ENCODE measurements around the gene MND1.
"Not testable (repeated sequence)": the region's sequence is repeated elsewhere in the genome, so short reads cannot be mapped to it uniquely, and the experiment has no call there.

Gene MND1

GRCh38 chr4:153408932-153409331 lies 64.4 kb downstream of the MND1 start:
- no peak for DNase-seq

GRCh38 chr4:153409412-153409811 lies 64.9 kb downstream of the MND1 start:
- DNase-seq = no peak

DNA sequence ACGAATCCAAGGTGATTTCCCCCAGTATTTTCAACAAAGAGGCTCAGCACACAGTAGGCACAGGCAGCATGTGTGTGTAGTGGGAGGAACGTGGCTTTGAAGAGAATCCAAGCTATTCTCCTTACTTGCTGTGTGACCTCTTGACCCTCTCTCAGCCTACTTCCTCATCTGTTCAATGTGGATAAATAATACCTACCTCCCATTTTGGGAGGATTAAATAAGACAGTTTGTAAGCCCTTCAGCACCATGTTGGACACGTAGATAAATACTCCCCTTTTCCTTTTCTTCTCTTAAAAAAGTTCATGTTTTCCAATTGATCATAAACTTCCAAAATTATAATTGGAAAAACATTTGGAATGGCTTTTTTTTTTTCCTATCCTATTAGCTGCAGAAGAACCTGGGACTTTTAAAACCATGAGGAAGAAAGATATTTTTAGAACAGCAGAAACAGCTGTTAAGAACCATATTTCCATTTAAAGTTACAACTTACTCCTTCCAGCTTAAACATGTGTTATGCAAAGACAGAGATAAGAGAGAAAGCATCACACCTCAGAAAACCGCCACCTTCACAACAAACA lies 65.5 kb downstream of the MND1 start:
- DNase-seq = no peak

DNA sequence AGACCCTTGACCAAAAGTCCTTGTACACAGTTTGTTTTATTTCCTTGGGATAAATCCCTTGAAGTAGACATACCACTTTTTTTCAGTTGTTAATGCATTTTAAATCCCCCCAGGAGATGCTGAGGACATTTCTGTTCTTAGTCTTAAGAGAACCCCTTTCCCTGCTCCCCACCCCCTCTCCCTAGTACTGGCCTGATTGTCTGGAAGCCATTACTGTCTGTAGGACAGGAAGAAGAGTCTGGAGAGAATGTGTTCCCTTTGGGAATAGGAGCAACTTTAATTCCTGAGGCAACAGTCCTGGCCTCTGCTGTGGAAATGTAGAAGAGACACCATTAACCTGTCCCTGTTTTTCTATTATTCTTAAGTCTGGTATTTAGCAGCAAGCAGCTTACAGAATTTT lies 69.4 kb downstream of the MND1 start:
- DNase-seq = no peak

DNA sequence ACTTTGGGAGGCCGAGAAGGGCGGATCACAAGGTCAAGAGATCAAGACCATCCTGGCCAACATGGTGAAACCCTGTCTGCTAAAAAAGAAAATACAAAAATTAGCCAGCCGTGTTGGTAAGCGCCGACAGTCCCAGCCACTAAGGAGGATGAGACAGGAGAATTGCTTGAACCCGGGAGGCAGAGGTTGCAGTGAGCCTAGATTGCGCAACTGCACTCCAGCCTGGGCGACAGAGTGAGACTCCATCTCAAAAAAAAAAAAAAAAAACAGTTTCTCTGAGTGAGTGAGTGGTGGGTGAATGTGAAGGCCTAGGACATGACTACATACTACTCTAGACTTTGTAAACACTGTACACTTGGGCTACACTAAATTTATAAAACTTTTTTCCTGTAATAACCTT lies 72.0 kb downstream of the MND1 start:
- not testable (repeated sequence) for DNase-seq

- DNase-seq = no peak
Observed at GRCh38 chr4:153418121-153418520, 73.6 kb downstream of the MND1 start.

DNA sequence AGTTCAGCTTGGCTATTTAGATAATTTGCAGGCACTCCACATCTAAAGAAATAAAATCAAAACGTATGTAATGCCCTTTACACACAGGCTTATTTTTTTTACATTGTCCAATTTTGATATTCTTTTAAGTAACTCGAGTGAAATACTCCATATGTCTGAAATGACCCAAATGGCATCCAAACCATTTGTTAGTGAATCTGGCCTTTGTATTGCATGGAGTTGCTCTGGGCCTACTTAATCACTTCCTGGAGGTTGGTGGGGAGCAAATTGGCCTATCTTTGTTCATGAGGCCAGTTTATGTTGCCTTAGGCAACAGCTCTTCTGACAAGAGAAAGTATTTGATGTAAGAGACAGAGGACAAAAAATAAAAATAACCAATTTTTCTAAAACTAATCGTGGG lies 74.1 kb downstream of the MND1 start:
- no peak for DNase-seq

DNA sequence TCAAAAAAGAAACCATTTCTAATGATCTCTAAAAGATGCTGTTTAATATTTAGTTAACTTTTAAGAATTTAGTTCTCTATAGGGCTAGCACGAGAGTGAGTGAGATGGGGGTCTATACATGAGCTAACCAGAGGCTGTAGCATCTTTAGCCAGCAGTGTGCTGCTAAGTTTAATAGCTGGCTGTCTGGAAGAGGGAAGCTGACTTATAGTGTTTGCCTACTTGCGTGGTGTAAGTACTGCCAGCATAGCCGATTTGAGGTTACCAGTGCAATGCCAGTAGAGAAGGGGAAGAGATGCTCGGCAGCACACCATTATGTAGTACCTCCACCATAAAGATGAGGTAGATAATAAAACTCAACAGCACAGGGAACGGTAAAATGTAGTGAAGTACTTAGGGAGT lies 74.5 kb downstream of the MND1 start:
- no peak for DNase-seq

- DNase-seq = no peak
Observed at GRCh38 chr4:153419673-153420278, 75.3 kb downstream of the MND1 start.

DNA sequence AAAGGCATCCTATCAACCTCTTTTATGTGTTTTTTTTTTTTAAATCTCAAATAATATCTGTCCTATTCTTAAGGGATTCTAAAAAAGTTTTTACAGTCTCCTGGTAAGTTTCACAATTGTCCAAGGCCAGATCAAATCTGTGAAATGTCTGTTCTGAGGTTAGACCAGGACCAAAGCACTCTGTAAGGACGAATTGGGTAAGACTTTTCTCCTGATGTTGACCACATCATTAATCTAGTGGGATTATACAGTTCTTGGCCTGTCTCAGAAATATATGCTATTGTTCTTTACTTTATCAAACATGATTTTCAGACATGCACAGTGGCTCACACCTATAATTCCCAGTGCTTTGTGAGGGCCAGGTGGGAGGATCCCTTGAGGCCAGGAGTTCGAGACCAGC lies 75.9 kb downstream of the MND1 start:
- no peak for DNase-seq

DNA sequence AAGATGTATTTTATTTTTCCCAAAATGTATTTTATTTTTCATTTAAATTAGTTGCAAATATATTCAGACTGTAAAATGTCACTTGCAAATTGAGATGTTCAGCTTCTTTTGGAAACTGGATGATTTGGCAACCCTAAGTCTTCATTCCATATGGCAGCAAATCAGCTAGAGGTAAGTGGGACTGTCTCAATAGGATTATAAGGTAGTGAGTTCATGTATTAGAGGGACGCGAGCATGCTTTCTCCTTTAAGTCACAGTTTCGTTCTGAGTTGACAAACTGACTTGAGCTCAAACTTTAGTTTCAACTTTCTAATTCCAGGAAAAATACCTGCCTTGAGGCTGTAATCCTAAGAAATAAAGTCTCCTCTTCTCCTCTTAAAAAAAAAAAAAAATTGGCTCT lies 77.5 kb downstream of the MND1 start:
- DNase-seq = no peak

DNA sequence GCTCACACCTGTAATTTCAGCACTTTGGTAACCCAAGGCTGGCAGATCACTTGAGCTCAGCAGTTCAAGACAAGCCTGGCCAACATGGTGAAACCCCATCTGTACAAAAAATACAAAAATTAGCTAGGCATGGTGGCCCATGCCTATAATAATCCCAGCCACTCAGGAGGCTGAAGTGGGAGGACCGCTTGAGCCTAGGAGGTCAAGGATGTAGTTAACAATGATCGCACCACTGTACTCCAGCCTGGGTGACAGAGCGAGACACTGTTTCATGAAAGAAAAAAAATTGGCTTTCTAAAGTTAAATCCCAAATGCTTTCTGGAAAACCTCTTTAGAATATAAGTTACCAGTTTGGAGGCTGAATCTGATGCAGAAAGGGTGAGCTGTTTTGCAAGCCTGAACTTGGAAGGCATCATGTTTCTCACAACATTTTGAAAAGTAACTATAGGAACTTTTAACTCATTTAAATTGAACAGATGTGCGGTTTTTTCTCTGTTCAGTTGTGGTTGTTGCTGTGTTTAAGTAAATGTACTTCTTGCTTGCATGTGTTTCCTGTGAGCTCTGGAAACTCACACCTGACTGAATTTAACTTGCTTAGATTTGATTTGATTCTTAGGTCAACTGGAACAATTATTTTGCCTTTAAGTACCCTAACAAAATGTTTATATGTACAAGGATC lies 81.9 kb downstream of the MND1 start:
- no peak for DNase-seq

GRCh38 chr4:153427363-153428071 lies 83.0 kb downstream of the MND1 start:
- DNase-seq = no peak

DNA sequence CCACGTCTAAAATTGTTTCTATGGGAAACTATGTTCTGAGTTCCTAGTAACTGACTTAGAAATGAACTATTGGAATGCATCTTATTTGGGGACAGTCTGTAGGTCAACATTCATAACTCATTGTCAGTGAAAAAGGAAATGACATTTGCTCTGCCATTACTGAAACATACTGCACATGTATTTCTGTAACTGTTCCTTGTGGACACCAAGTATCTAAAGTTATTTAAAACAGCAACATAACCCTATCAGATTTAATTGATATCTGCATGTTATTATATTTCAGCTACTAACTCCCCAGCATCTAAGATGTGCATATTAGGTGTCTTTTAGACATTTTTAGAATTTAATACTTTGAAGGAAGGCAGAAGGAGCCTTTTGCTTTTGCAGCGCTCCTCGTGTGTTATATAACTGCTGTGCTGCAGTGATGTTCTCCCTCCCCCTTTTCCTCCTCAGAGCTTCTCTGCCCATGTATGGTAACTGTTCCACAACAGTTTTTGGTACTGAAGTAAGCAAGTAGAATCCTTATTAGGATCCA lies 84.5 kb downstream of the MND1 start:
- DNase-seq = no peak

GRCh38 chr4:153432965-153433753 lies 88.7 kb downstream of the MND1 start:
- peak; percentile 74 for DNase-seq

DNA sequence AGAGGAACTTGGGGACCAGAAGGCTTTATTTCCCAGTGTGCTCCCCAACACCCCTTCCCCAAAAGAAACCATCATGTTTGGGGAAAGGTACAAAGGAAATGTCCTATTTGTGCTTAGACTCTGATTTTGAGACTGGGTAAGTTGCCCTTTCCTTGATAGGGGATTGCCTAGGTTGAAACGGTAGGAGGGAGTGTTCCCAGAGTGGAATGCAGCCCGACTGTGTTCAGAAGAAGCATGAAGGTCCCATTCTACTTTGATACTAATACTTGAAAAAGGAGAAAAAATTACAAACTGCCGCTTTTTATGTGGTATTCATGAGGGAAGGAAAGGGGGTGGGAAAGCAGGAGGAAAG lies 89.2 kb downstream of the MND1 start:
- no peak for DNase-seq

DNA sequence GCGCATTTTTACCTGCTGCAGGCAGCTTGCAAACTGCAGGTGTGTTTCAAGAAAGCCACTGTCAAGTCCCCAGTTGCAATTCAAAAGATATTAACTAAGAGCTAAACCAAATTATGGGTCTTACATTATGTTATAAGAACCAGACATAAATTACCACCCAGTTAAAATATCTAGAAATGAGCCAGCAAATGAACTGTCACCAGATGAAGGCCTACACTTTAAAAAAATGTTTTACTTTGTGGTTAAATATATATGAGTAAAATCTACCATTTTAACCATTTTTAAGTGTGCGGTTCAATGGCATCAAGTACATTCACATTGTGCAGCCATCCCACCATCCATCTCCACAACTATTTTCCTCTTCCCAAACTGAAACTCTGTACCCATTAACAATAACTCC lies 89.7 kb downstream of the MND1 start:
- no peak for DNase-seq

- peak; percentile 23 for DNase-seq
Observed at GRCh38 chr4:153438916-153439756, 94.6 kb downstream of the MND1 start.

- no peak for DNase-seq
Observed at GRCh38 chr4:153439831-153440230, 95.3 kb downstream of the MND1 start.

- no peak for DNase-seq
Observed at GRCh38 chr4:153440475-153440874, 96.0 kb downstream of the MND1 start.

DNA sequence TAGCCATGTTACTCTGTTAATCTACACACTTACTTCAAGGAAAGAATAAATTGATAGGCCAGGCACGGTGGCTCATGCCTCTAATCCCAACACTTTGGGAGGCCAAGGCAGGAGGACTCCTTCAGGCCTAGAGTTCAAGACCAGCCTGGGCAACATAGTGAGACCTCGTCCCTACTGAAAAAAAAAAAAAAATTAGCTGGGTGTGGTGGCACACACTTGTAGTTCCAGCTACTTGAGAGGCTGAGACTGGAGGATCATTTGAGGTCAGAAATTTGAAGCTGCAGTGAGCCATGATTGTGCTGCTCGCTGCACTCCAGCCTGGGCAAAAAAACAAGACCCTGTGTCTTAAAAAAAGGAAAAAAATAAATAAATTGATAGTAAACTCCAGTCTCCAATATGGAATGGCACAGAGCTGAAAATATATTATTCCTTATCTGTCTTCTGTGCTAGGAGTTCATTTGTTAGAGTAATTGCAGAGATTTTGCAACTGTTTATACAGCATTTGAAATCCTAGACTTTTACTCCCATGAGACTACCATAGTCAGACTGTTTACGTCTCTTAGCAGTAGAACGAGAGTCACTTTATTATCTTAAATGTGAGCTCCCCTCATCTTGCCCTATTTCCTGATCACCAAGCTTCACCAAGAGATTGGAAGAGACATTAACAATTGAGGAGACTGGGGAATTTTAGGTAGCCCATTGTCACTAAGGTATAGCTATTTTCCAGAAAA lies 102.9 kb downstream of the MND1 start:
- no peak for DNase-seq
